OCI-LY3 (cell line): Measurements from ENCODE around the gene RNF14.
"Not testable (repeated sequence)": the region's sequence is repeated elsewhere in the genome, so short reads cannot be mapped to it uniquely, and the experiment has no call there.

ENCODE experiments used
- H2AFZ ChIP-seq: fragments of 200-600, 300-600 bp; shearing (Covaris generic); 2 replicates; pipeline ENCODE4 v1.6.0; 2014; ENCODE audit warnings: antibody characterized with exemption, low read depth, low read length
- H3K27ac ChIP-seq: fragments of 200-600, 300-600 bp; sonication (generic); 2 replicates; pipeline ENCODE4 v1.5.1; 2014; ENCODE audit warnings: mild to moderate bottlenecking, low read length, moderate library complexity, mixed read lengths
- H3K27me3 ChIP-seq: fragments of 200-600, 300-600 bp; sonication (generic); 2 replicates; pipeline ENCODE4 v1.6.1; 2014; ENCODE audit warnings: low read depth, low read length, mixed read lengths
- H3K36me3 ChIP-seq: fragments of 200-600, 300-600 bp; sonication (generic); replicated peaks from 2 replicates; pipeline ENCODE3; 2014; ENCODE audit warnings: low read depth, low read length, mixed read lengths
- H3K4me1 ChIP-seq: fragments of 300-600, 200-600 bp; sonication (generic); 2 replicates; pipeline ENCODE4 v1.6.1; 2014; ENCODE audit warnings: low read length, mixed read lengths
- H3K4me2 ChIP-seq: fragments of 200-600, 300-600 bp; sonication (generic); 2 replicates; pipeline ENCODE4 v1.6.1; 2014; ENCODE audit warnings: low read length, mixed read lengths
- H3K4me3 ChIP-seq: fragments of 300-600, 200-600 bp; sonication (generic); 2 replicates; pipeline ENCODE4 v1.5.1; 2014; ENCODE audit warnings: antibody characterized with exemption, mild to moderate bottlenecking, low read length, moderate library complexity
- H3K79me2 ChIP-seq: fragments of 300-600, 200-600 bp; shearing (Covaris generic); 2 replicates; pipeline ENCODE4 v1.6.1; 2014; ENCODE audit warnings: mild to moderate bottlenecking, low read length, mixed read lengths
- H3K9ac ChIP-seq: fragments of 300-600, 200-600 bp; shearing (Covaris generic); 2 replicates; pipeline ENCODE4 v1.6.0; 2014; ENCODE audit warnings: mild to moderate bottlenecking, low read length, moderate library complexity
- H3K9me3 ChIP-seq: fragments of 200-600, 300-600 bp; shearing (Covaris generic); 2 replicates; pipeline ENCODE4 v1.6.1; 2014; ENCODE audit warnings: low read length, mixed read lengths; ENCODE audit not compliant: insufficient read depth
- H4K20me1 ChIP-seq: fragments of 200-600, 300-600 bp; sonication (generic); 2 replicates; pipeline ENCODE4 v1.6.1; 2016; ENCODE audit warnings: low read length, mixed read lengths; ENCODE audit not compliant: insufficient read depth
- CTCF ChIP-seq: fragments of 200-600, 300-600 bp; sonication (generic); IDR thresholded peaks from 2 replicates; pipeline ENCODE4 v1.5.1; 2014; ENCODE audit warnings: antibody characterized with exemption, low read length, low read depth
- EZH2phosphoT487 ChIP-seq: fragments of 200-600 bp; shearing (Covaris generic); IDR thresholded peaks from 2 replicates; pipeline ENCODE4 v1.6.1; 2018; ENCODE audit warnings: antibody characterized with exemption, mixed run types, low read depth

Gene RNF14

GRCh38 chr5:142034994-142035393, 66.1 kb downstream of the RNF14 start:
- H3K4me3 ChIP-seq = no peak overlapping the region
- H3K9me3 ChIP-seq = no peaks in the 10 kb centered on the region
- no peaks in the 10 kb centered on the region for H4K20me1 ChIP-seq
- no peak overlapping the region for H3K27ac ChIP-seq
- H3K27me3 ChIP-seq = 0 out of 2 replicates have a peak, but pooled peaks cover 3% of the 10 kb centered on the region
- H3K4me1 ChIP-seq = no peaks in the 10 kb centered on the region
- no peak overlapping the region for H2AFZ ChIP-seq
- H3K4me2 ChIP-seq = no peak overlapping the region
- no peaks in the 10 kb centered on the region for H3K36me3 ChIP-seq
- no peaks in the 10 kb centered on the region for H3K79me2 ChIP-seq
- TF ChIP-seq EZH2phosphoT487 (no peak), CTCF (no peak)
- no peak overlapping the region for H3K9ac ChIP-seq

- 0 out of 2 replicates have a peak, but pooled peaks cover 3% of the 10 kb centered on the region for H3K27me3 ChIP-seq
- H3K36me3 ChIP-seq = no peaks in the 10 kb centered on the region
- H3K9me3 ChIP-seq = no peaks in the 10 kb centered on the region
- no peaks in the 10 kb centered on the region for H4K20me1 ChIP-seq
- no peak for TF ChIP-seq CTCF
- no peak for TF ChIP-seq EZH2phosphoT487
- no peak overlapping the region for H3K4me3 ChIP-seq
- H2AFZ ChIP-seq = no peak overlapping the region
- H3K79me2 ChIP-seq = no peaks in the 10 kb centered on the region
- no peaks in the 10 kb centered on the region for H3K4me1 ChIP-seq
- H3K27ac ChIP-seq = no peak overlapping the region
- no peak overlapping the region for H3K9ac ChIP-seq
- no peak overlapping the region for H3K4me2 ChIP-seq
Measured at GRCh38 chr5:142036918-142037317, 68.0 kb downstream of the RNF14 start.

- not testable (repeated sequence) for H3K9ac ChIP-seq, H4K20me1 ChIP-seq, H3K9me3 ChIP-seq, H2AFZ ChIP-seq, H3K79me2 ChIP-seq, H3K4me2 ChIP-seq, H3K4me1 ChIP-seq, H3K27ac ChIP-seq, H3K4me3 ChIP-seq, H3K36me3 ChIP-seq, H3K27me3 ChIP-seq
Measured at GRCh38 chr5:142037599-142037998, 68.7 kb downstream of the RNF14 start.

- H3K4me2 ChIP-seq = no peak overlapping the region
Measured at GRCh38 chr5:142038735-142039134, 69.8 kb downstream of the RNF14 start.

More at GRCh38 chr5:142038735-142039134, 69.8 kb downstream of the RNF14 start:
- no peak overlapping the region for H3K4me3 ChIP-seq
- H2AFZ ChIP-seq = no peak overlapping the region
- H3K9me3 ChIP-seq = no peaks in the 10 kb centered on the region
- H3K27ac ChIP-seq = no peak overlapping the region
- TF ChIP-seq EZH2phosphoT487 (no peak), CTCF (no peak)
- H3K27me3 ChIP-seq = no peaks in the 10 kb centered on the region
- H3K79me2 ChIP-seq = no peaks in the 10 kb centered on the region
- H3K9ac ChIP-seq = no peak overlapping the region
- H4K20me1 ChIP-seq = no peaks in the 10 kb centered on the region
- H3K36me3 ChIP-seq = no peaks in the 10 kb centered on the region
- no peaks in the 10 kb centered on the region for H3K4me1 ChIP-seq
